OCI-LY1 (cell line): Measurements from ENCODE around the gene PGBD5.

Experiments used
- H2AFZ ChIP-seq: fragments of 200-600 bp; sonication (generic), shearing (Covaris generic); 2 replicates; pipeline ENCODE4 v1.6.0; 2014; ENCODE audit warnings: antibody characterized with exemption, mild to moderate bottlenecking, low read length
- H3F3A ChIP-seq: fragments of 200-600 bp; sonication (generic), shearing (Covaris generic); 2 replicates; pipeline ENCODE4 v1.6.0; 2014; ENCODE audit warnings: mild to moderate bottlenecking, antibody characterized with exemption, low read length, moderate library complexity; ENCODE audit not compliant: insufficient read depth
- H3K27ac ChIP-seq: fragments of 200-600 bp; sonication (generic); 2 replicates; pipeline ENCODE4 v1.5.1; 2014; ENCODE audit warnings: low read length, mixed run types, mild to moderate bottlenecking, low read depth; ENCODE audit not compliant: poor library complexity, severe bottlenecking
- H3K27me3 ChIP-seq: fragments of 200-600 bp; sonication (generic); 2 replicates; pipeline ENCODE4 v1.6.0; 2014; ENCODE audit warnings: antibody characterized with exemption, mild to moderate bottlenecking, low read length, moderate library complexity; ENCODE audit not compliant: insufficient read depth
- H3K36me3 ChIP-seq: fragments of 200-600 bp; sonication (generic); 2 replicates; pipeline ENCODE4 v1.6.1; 2014; ENCODE audit warnings: mild to moderate bottlenecking, antibody characterized with exemption, low read length, moderate library complexity, mixed read lengths; ENCODE audit not compliant: insufficient read depth
- H3K4me1 ChIP-seq: fragments of 200-600 bp; sonication (generic); 2 replicates; pipeline ENCODE4 v1.5.1; 2014; ENCODE audit warnings: mild to moderate bottlenecking, low read length, moderate library complexity; ENCODE audit not compliant: insufficient read depth, severe bottlenecking
- H3K4me2 ChIP-seq: fragments of 200-600 bp; sonication (generic), shearing (Covaris generic); 2 replicates; pipeline ENCODE4 v1.6.1; 2014; ENCODE audit warnings: low read length
- H3K4me3 ChIP-seq: fragments of 200-600 bp; sonication (generic); 2 replicates; pipeline ENCODE4 v1.5.1; 2014; ENCODE audit warnings: low read length, low read depth, mild to moderate bottlenecking, mixed read lengths; ENCODE audit not compliant: poor library complexity, severe bottlenecking
- H3K79me2 ChIP-seq: fragments of 200-600 bp; shearing (Covaris generic); 2 replicates; pipeline ENCODE4 v1.6.1; 2016; ENCODE audit warnings: mixed run types, low read length, mixed read lengths; ENCODE audit not compliant: insufficient read depth
- H3K9ac ChIP-seq: fragments of 200-600 bp; sonication (generic), shearing (Covaris generic); 2 replicates; pipeline ENCODE4 v1.6.1; 2014; ENCODE audit warnings: mild to moderate bottlenecking, low read length, mixed read lengths
- H3K9me2 ChIP-seq: fragments of 200-600 bp; sonication (generic), shearing (Covaris generic); 2 replicates; pipeline ENCODE4 v1.6.1; 2014; ENCODE audit warnings: low read depth, mild to moderate bottlenecking, low read length, mixed read lengths
- H3K9me3 ChIP-seq: fragments of 200-600 bp; shearing (Covaris generic); 2 replicates; pipeline ENCODE4 v1.6.1; 2014; ENCODE audit warnings: low read length, mixed read lengths
- H4K20me1 ChIP-seq: fragments of 200-600 bp; sonication (generic), shearing (Covaris generic); 2 replicates; pipeline ENCODE4 v1.6.0; 2016; ENCODE audit warnings: mild to moderate bottlenecking, low read length; ENCODE audit not compliant: insufficient read depth
- CTCF ChIP-seq: fragments of 200-600 bp; sonication (generic), shearing (Covaris generic); IDR thresholded peaks from 2 replicates; pipeline ENCODE4 v1.5.1; 2017; ENCODE audit warnings: mild to moderate bottlenecking, antibody characterized with exemption, low read length, moderate library complexity, mixed read lengths
- EZH2 ChIP-seq: fragments of 200-600 bp; sonication (generic), shearing (Covaris generic); IDR thresholded peaks from 2 replicates; pipeline ENCODE4 v1.8.0; 2017; ENCODE audit warnings: borderline replicate concordance, mixed run types, mild to moderate bottlenecking, antibody characterized with exemption, low read length, moderate library complexity, mixed read lengths

The PGBD5 gene

GRCh38 chr1:230395932-230396331 is 30.2 kb downstream of the PGBD5 start:
- H3K36me3 ChIP-seq: no peaks in the 10 kb centered on the region
- no peaks in the 10 kb centered on the region for H3K27me3 ChIP-seq
- H4K20me1 ChIP-seq: no peaks in the 10 kb centered on the region
- no peak overlapping the region for H3K27ac ChIP-seq
- H3K79me2 ChIP-seq: no peaks in the 10 kb centered on the region
- TF ChIP-seq EZH2: no peak
- no peak for TF ChIP-seq CTCF
- no peaks in the 10 kb centered on the region for H3K9me3 ChIP-seq
- no peaks in the 10 kb centered on the region for H3F3A ChIP-seq
- H3K9me2 ChIP-seq: no peaks in the 10 kb centered on the region
- no peak overlapping the region for H3K4me3 ChIP-seq
- H3K4me2 ChIP-seq: no peak overlapping the region
- H2AFZ ChIP-seq: no peak overlapping the region
- H3K9ac ChIP-seq: no peak overlapping the region
- no peaks in the 10 kb centered on the region for H3K4me1 ChIP-seq

- Histone ChIP-seq H3K9me3 (no peaks in the 10 kb centered on the region), H3K27me3 (no peaks in the 10 kb centered on the region), H3K4me3 (no peak overlapping the region), H3K27ac (no peak overlapping the region), H3K4me1 (no peaks in the 10 kb centered on the region), H3K4me2 (no peak overlapping the region), H3K79me2 (no peaks in the 10 kb centered on the region), H3K36me3 (no peaks in the 10 kb centered on the region), H3K9me2 (no peaks in the 10 kb centered on the region), H2AFZ (no peak overlapping the region), H4K20me1 (no peaks in the 10 kb centered on the region), H3K9ac (no peak overlapping the region), H3F3A (no peaks in the 10 kb centered on the region)
- TF ChIP-seq CTCF (no peak), EZH2 (no peak)
Measured at GRCh38 chr1:230394741-230395140, 31.4 kb downstream of the PGBD5 start.

- Histone ChIP-seq H3K27ac (no peak overlapping the region), H3K9ac (no peak overlapping the region), H3K4me1 (no peaks in the 10 kb centered on the region), H3K9me2 (no peaks in the 10 kb centered on the region), H3K36me3 (no peaks in the 10 kb centered on the region), H3K4me3 (no peak overlapping the region), H4K20me1 (no peaks in the 10 kb centered on the region), H3K27me3 (no peaks in the 10 kb centered on the region), H3K79me2 (no peaks in the 10 kb centered on the region), H3K4me2 (no peak overlapping the region), H2AFZ (no peak overlapping the region), H3F3A (no peaks in the 10 kb centered on the region), H3K9me3 (no peaks in the 10 kb centered on the region)
- TF ChIP-seq CTCF: no peak
- no peak for TF ChIP-seq EZH2
Measured at GRCh38 chr1:230394134-230394533, 32.0 kb downstream of the PGBD5 start.
